HEK293T (cell line): ENCODE measurements around the gene NFIA.

Source experiments
- BHLHE40 ChIP-seq: fragments of 450-650 bp; IDR thresholded peaks from 2 replicates; pipeline ENCODE4 v1.6.1; 2016; ENCODE audit warnings: mild to moderate bottlenecking, moderate library complexity, borderline replicate concordance
- CTBP1 ChIP-seq: fragments of 450-650 bp; IDR thresholded peaks from 2 replicates; pipeline ENCODE4 v1.6.1; 2016; ENCODE audit warnings: borderline replicate concordance
- FOXA1 ChIP-seq: fragments of 450-650 bp; IDR thresholded peaks from 2 replicates; pipeline ENCODE4 v1.6.1; 2016; ENCODE audit warnings: mild to moderate bottlenecking
- FOXK2 ChIP-seq: fragments of 450-650 bp; IDR thresholded peaks from 2 replicates; pipeline ENCODE4 v1.6.1; 2016; ENCODE audit warnings: mild to moderate bottlenecking
- FOXM1 ChIP-seq: fragments of 450-650 bp; IDR thresholded peaks from 2 replicates; pipeline ENCODE4 v1.6.1; 2017; ENCODE audit warnings: mild to moderate bottlenecking, borderline replicate concordance
- HDGF ChIP-seq: fragments of 450-650 bp; IDR thresholded peaks from 2 replicates; pipeline ENCODE4 v1.6.1; 2017; ENCODE audit warnings: antibody characterized with exemption, borderline replicate concordance
- L3MBTL2 ChIP-seq: fragments of 450-650 bp; conservative IDR thresholded peaks from 2 replicates; pipeline ENCODE4 v1.6.1; 2016; ENCODE audit warnings: mild to moderate bottlenecking
- NFRKB ChIP-seq: fragments of 450-650 bp; IDR thresholded peaks from 2 replicates; pipeline ENCODE4 v1.6.1; 2016; ENCODE audit warnings: mild to moderate bottlenecking, moderate library complexity
- SP1 ChIP-seq: fragments of 450-650 bp; IDR thresholded peaks from 2 replicates; pipeline ENCODE4 v1.6.1; 2017
- SUZ12 ChIP-seq: fragments of 450-650 bp; IDR thresholded peaks from 2 replicates; pipeline ENCODE4 v1.6.1; 2016; ENCODE audit warnings: mild to moderate bottlenecking
- ZNF384 ChIP-seq: fragments of 450-650 bp; IDR thresholded peaks from 2 replicates; pipeline ENCODE4 v1.6.1; 2016
- TF ChIP-seq, protein P1 (sequence below): fragments of 450-650 bp; IDR thresholded peaks from 2 replicates; pipeline ENCODE4 v1.6.1; 2016

DNA sequence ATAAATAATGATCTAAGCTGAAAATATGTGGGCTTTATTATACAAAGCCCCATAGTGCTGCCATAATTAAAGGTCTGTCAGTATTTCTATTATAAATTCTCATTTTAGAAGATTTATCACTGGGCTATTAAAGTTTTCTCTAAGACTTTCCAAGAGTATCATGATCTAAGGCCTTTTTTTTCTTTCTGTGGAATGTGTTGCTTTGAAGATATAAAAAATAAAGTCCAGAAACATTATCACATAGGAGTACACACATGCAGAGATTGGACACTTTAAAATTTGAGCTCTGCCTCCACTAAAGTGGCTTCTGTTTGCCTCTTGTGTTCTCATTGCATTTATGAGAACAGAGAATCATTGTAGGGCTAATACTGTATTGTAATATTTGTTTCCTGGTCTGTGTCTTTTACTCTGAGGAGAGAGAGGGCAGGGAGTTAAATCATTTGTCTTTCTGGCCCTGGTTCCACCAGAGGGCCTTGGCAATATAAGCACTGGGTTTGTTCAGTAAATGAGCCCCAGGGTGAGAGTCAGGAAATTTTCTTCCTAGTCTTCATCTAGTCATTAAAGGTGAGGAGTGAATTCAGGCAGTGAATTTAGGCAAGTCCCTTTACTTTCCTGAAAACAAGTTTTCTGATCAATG is 70.2 kb downstream of the NFIA start:
- TF ChIP-seq, protein P1, sequence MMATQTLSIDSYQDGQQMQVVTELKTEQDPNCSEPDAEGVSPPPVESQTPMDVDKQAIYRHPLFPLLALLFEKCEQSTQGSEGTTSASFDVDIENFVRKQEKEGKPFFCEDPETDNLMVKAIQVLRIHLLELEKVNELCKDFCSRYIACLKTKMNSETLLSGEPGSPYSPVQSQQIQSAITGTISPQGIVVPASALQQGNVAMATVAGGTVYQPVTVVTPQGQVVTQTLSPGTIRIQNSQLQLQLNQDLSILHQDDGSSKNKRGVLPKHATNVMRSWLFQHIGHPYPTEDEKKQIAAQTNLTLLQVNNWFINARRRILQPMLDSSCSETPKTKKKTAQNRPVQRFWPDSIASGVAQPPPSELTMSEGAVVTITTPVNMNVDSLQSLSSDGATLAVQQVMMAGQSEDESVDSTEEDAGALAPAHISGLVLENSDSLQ: no peak
- TF ChIP-seq SP1 (no peak), FOXM1 (no peak), SUZ12 (no peak), FOXK2 (no peak), HDGF (no peak), L3MBTL2 (no peak), CTBP1 (no peak), BHLHE40 (no peak), ZNF384 (no peak), NFRKB (no peak), FOXA1 (no peak)
